Esophagus muscularis mucosa (tissue), 4 donors: ENCODE results near the gene ABCC10.

Experiments
- EP300 ChIP-seq: sonication (generic); formaldehyde crosslinking; IDR thresholded peaks from one replicate; pipeline ENCODE4 v1.6.1; 2017; ENCODE audit warnings: antibody characterized with exemption
- POLR2A ChIP-seq: fragments of 450-650 bp; IDR thresholded peaks from one replicate; pipeline ENCODE4 v1.6.1; 2017; ENCODE audit warnings: antibody characterized with exemption, moderate library complexity, mild to moderate bottlenecking, low read depth
- POLR2AphosphoS5 ChIP-seq, 2 donors: sonication (generic); formaldehyde crosslinking; IDR thresholded peaks; one replicate each; pipeline ENCODE4 v1.6.1; 2017; ENCODE audit warnings: antibody characterized with exemption in 2 of 2
- TF ChIP-seq, protein P1 (sequence below), 3 experiments: fragments of 200-600 bp in 2 of 3; fragments of 450-650 bp in 1 of 3; sonication (generic) in 2 of 3; IDR thresholded peaks; one replicate each; pipeline ENCODE4 v1.5.1; 2017 to 2019; ENCODE audit warnings: antibody characterized with exemption in 3 of 3, mild to moderate bottlenecking in 2 of 3, moderate library complexity in 1 of 3

DNA sequence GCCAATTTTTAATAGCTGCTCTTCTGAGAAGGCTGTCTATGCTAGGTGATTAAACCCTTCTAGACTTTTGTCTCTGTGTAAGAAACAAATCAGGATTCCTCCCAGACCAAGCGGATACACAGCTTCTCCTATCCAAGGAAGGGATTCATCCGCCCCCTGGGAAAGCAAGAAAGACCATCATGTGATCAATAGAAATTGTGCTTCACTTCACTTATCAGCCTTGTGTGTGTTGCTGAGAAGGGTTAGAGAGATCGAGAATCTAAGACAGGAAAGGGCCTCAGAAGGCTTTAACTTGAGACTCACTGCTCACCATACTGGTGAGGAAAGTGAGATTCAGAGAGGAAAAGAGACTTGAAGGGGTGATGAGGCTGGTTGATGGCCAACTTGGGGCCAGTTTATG lies 1.5 kb downstream of the ABCC10 start:
- no peak for TF ChIP-seq POLR2A
- no peak for TF ChIP-seq POLR2AphosphoS5 (IDR thresholded peaks at IDR 0.05)
- TF ChIP-seq, protein P1, sequence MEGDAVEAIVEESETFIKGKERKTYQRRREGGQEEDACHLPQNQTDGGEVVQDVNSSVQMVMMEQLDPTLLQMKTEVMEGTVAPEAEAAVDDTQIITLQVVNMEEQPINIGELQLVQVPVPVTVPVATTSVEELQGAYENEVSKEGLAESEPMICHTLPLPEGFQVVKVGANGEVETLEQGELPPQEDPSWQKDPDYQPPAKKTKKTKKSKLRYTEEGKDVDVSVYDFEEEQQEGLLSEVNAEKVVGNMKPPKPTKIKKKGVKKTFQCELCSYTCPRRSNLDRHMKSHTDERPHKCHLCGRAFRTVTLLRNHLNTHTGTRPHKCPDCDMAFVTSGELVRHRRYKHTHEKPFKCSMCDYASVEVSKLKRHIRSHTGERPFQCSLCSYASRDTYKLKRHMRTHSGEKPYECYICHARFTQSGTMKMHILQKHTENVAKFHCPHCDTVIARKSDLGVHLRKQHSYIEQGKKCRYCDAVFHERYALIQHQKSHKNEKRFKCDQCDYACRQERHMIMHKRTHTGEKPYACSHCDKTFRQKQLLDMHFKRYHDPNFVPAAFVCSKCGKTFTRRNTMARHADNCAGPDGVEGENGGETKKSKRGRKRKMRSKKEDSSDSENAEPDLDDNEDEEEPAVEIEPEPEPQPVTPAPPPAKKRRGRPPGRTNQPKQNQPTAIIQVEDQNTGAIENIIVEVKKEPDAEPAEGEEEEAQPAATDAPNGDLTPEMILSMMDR (IDR thresholded peaks at IDR 0.05) = no peak
- no peak for TF ChIP-seq EP300
